KMS-11 (cell line): ENCODE results near the gene TNPO2.

Source experiments
- H2AFZ ChIP-seq: fragments of 200-600 bp; sonication (generic); 2 replicates; pipeline ENCODE4 v1.6.1; 2016; ENCODE audit warnings: antibody characterized with exemption, mixed run types, low read depth
- H3K27ac ChIP-seq: fragments of 200-600 bp; sonication (generic); 2 replicates; pipeline ENCODE4 v1.6.1; 2016; ENCODE audit warnings: mild to moderate bottlenecking, mixed run types
- H3K27me3 ChIP-seq: fragments of 200-600 bp; sonication (generic); 2 replicates; pipeline ENCODE4 v1.6.1; 2017; ENCODE audit warnings: mild to moderate bottlenecking, low read depth, mixed run types, moderate library complexity; ENCODE audit not compliant: insufficient read depth
- H3K36me3 ChIP-seq: fragments of 200-600 bp; sonication (generic); 2 replicates; pipeline ENCODE4 v1.6.1; 2017; ENCODE audit warnings: mild to moderate bottlenecking, mixed run types; ENCODE audit not compliant: insufficient read depth
- H3K4me1 ChIP-seq: fragments of 200-600 bp; sonication (generic); 2 replicates; pipeline ENCODE4 v1.6.1; 2016; ENCODE audit warnings: mild to moderate bottlenecking, low read depth, mixed run types; ENCODE audit not compliant: poor library complexity, severe bottlenecking
- H3K4me2 ChIP-seq: fragments of 200-600 bp; sonication (generic); 2 replicates; pipeline ENCODE4 v1.7.0; 2016; ENCODE audit warnings: mild to moderate bottlenecking, mixed run types
- H3K4me3 ChIP-seq: fragments of 200-600 bp; sonication (generic); IDR thresholded peaks from 2 replicates; pipeline ENCODE4 v1.6.1; 2017; ENCODE audit warnings: low read depth, low read length, mixed read lengths; ENCODE audit not compliant: insufficient read depth
- H3K79me2 ChIP-seq: fragments of 200-600 bp; sonication (generic); 2 replicates; pipeline ENCODE4 v1.6.1; 2016; ENCODE audit warnings: low read depth, mixed run types; ENCODE audit not compliant: insufficient read depth
- H3K9ac ChIP-seq: fragments of 200-600 bp; sonication (generic); 2 replicates; pipeline ENCODE4 v1.6.1; 2016; ENCODE audit warnings: mild to moderate bottlenecking, mixed run types
- H4K20me1 ChIP-seq: fragments of 200-600 bp; sonication (generic); 2 replicates; pipeline ENCODE4 v1.6.1; 2016; ENCODE audit warnings: mild to moderate bottlenecking, mixed run types; ENCODE audit not compliant: insufficient read depth
- TF ChIP-seq, protein P1 (sequence below): fragments of 200-600 bp; sonication (generic); conservative IDR thresholded peaks from 2 replicates; pipeline ENCODE4 v1.6.1; 2017; ENCODE audit warnings: low read depth, mild to moderate bottlenecking, antibody characterized with exemption, low read length, moderate library complexity, mixed read lengths

Gene TNPO2

DNA sequence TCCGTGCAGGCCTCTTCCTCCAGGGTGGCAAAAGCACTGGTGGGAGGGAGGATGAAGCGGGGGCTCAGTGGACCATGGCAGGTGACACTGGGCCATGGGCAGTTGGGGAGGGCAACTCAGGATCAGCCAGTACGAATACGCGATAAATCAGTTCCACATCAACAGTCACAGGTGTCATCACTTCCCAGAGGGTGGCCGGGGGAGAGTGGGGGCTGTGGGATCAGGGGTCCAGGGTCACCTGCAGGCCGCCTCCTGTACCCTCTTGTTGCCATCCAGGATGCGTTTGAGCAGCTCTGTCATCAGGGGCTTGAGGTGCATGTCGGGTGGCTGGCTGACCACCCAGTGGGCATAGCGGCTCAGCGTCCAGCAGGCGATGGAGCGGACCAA lies 17.4 kb downstream of the TNPO2 start:
- Histone ChIP-seq H3K9ac (no peak overlapping the region), H3K4me3 (no peak overlapping the region), H4K20me1 (no peaks in the 10 kb centered on the region), H3K4me2 (no peak overlapping the region), H3K27me3 (no peaks in the 10 kb centered on the region), H3K79me2 (no peaks in the 10 kb centered on the region), H2AFZ (no peak overlapping the region), H3K27ac (no peak overlapping the region), H3K36me3 (peaks cover 3% of the 10 kb centered on the region; the same call in 1 of the 2 replicates), H3K4me1 (no peaks in the 10 kb centered on the region)
- TF ChIP-seq, protein P1, sequence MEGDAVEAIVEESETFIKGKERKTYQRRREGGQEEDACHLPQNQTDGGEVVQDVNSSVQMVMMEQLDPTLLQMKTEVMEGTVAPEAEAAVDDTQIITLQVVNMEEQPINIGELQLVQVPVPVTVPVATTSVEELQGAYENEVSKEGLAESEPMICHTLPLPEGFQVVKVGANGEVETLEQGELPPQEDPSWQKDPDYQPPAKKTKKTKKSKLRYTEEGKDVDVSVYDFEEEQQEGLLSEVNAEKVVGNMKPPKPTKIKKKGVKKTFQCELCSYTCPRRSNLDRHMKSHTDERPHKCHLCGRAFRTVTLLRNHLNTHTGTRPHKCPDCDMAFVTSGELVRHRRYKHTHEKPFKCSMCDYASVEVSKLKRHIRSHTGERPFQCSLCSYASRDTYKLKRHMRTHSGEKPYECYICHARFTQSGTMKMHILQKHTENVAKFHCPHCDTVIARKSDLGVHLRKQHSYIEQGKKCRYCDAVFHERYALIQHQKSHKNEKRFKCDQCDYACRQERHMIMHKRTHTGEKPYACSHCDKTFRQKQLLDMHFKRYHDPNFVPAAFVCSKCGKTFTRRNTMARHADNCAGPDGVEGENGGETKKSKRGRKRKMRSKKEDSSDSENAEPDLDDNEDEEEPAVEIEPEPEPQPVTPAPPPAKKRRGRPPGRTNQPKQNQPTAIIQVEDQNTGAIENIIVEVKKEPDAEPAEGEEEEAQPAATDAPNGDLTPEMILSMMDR = no peak

DNA sequence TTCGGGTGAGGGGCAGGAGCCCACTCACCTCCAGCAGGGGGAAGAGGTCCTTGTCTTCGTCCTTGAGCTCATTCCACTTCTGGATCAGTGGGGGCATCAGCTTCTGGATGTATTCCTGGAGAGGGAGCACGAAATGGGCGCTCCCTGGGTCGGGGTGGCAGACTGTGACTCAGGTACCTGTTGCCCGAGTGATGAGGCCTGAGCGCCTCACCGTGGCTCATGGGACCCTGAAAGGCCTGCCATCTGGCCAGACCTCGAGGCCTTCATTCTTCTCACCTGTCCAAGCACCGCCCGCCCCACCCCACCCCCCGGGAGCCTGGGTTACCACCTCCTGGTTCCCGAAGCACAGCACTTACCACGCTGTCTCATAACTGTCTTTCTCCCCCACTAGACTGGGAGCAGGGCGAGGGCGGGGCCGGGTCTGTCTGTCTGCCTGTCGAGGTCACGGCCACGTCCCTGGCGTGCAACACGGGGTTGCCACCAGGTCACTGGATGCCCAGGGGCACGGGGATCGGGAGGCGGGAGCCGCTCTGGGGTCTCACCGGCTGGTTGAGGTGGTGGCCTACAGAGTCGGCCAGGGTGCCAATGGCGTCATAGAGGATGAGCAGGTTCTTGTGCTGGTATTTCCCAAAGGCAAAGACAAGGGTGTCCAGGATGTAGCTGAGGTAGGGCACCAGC lies 17.9 kb downstream of the TNPO2 start:
- Histone ChIP-seq H3K36me3 (peaks cover 3% of the 10 kb centered on the region; the same call in 1 of the 2 replicates), H3K4me3 (no peak overlapping the region), H2AFZ (no peak overlapping the region), H4K20me1 (no peaks in the 10 kb centered on the region), H3K27ac (no peak overlapping the region), H3K79me2 (no peaks in the 10 kb centered on the region), H3K4me1 (no peaks in the 10 kb centered on the region), H3K9ac (no peak overlapping the region), H3K4me2 (no peak overlapping the region), H3K27me3 (no peaks in the 10 kb centered on the region)
- TF ChIP-seq, protein P1 = no peak

GRCh38 chr19:12705169-12705568 lies 18.6 kb downstream of the TNPO2 start:
- no peak overlapping the region for H2AFZ ChIP-seq
- H3K36me3 ChIP-seq = no peaks in the 10 kb centered on the region; the same call in 1 of the 2 replicates
- TF ChIP-seq, protein P1 = no peak

DNA sequence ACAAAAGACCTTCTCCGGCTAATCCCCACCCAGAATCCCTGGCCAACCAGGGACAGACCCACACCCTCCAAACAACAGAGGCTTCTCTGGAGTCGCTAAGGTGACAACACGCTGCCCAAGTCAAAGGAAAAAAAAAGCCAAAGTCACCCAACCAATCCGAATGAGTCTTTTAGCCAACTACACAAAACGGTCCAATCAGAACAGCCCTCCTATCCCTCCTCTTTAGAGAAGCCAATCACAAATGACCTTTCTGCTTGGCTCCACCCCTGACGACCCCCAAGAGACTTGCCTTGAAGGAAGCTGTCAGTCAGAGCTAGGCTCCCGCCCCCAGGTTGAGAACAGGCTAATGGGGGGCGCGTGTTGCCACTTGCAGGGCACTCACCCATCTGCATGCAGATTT lies 20.7 kb downstream of the TNPO2 start:
- no peak overlapping the region for H3K9ac ChIP-seq
- H3K4me2 ChIP-seq = no peak overlapping the region
- no peak overlapping the region for H3K27ac ChIP-seq
- no peaks in the 10 kb centered on the region for H3K27me3 ChIP-seq
- H3K4me3 ChIP-seq = no peak overlapping the region
- no peaks in the 10 kb centered on the region for H3K79me2 ChIP-seq
- no peak overlapping the region for H2AFZ ChIP-seq
- H4K20me1 ChIP-seq = no peaks in the 10 kb centered on the region
- no peaks in the 10 kb centered on the region; the same call in 1 of the 2 replicates for H3K36me3 ChIP-seq
- TF ChIP-seq, protein P1 = no peak
- peaks cover 11% of the 10 kb centered on the region for H3K4me1 ChIP-seq

More at GRCh38 chr19:12705169-12705568, 18.6 kb downstream of the TNPO2 start:
- Histone ChIP-seq H3K27me3 (no peaks in the 10 kb centered on the region), H3K27ac (no peak overlapping the region), H3K9ac (no peak overlapping the region), H3K4me2 (no peak overlapping the region), H4K20me1 (no peaks in the 10 kb centered on the region), H3K79me2 (no peaks in the 10 kb centered on the region), H3K4me3 (no peak overlapping the region), H3K4me1 (no peaks in the 10 kb centered on the region)
